Fibroblast of villous mesenchyme (primary cell): ENCODE results near the gene IFT88. TPM values are rescaled to one million over a fixed set of nuclear protein-coding genes. Genes with fewer than 3 reads are reported as not detected.

ENCODE experiments used
- DNase-seq: peaks from one replicate; pipeline ENCODE4 v3.0.0-alpha.2; 2010; ENCODE audit warnings: low read depth
- H3K4me3 ChIP-seq: 2 replicates; pipeline ENCODE4 v1.5.1; 2011; ENCODE audit warnings: low read depth, mild to moderate bottlenecking, low read length
- total RNA-seq: library from RNA; depleted of rRNA; stranded (reverse); fragments of >200 nt; gene quantifications from 2 replicates; pipeline ENCODE4 v1.2.3, GENCODE V29; 2012
- TF ChIP-seq, protein P1 (sequence below): IDR thresholded peaks from 2 replicates; pipeline ENCODE4 v1.5.1; 2012; ENCODE audit warnings: low read depth, mild to moderate bottlenecking, low read length; ENCODE audit not compliant: insufficient read depth

IFT88 gene
- total RNA-seq, 1 donor: 14.2 TPM

- no peak for DNase-seq
- TF ChIP-seq, protein P1, sequence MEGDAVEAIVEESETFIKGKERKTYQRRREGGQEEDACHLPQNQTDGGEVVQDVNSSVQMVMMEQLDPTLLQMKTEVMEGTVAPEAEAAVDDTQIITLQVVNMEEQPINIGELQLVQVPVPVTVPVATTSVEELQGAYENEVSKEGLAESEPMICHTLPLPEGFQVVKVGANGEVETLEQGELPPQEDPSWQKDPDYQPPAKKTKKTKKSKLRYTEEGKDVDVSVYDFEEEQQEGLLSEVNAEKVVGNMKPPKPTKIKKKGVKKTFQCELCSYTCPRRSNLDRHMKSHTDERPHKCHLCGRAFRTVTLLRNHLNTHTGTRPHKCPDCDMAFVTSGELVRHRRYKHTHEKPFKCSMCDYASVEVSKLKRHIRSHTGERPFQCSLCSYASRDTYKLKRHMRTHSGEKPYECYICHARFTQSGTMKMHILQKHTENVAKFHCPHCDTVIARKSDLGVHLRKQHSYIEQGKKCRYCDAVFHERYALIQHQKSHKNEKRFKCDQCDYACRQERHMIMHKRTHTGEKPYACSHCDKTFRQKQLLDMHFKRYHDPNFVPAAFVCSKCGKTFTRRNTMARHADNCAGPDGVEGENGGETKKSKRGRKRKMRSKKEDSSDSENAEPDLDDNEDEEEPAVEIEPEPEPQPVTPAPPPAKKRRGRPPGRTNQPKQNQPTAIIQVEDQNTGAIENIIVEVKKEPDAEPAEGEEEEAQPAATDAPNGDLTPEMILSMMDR: no peak
- no peak overlapping the region for H3K4me3 ChIP-seq
Observed at GRCh38 chr13:20565115-20565736, 1.7 kb upstream of the IFT88 start.

DNA sequence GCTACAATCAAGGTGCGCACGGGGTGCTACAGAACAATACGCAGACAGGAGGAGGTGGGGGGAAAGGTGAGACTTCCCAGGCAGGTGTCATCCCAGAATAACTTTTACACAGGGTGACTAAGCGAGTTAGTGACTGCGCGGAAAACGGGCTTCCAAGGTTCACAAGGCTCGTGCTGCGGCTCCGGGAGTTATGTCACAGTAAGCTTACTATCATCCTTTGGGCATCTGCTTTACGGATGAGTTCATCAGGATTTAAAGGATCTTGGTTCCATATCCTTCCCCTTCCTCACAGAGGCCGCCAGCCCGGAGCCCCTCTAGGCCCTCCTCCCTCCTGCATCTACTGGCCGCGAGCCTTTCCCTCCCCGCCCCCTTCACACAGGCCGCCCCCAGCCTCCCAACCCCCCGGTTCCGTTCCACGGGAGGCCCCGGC is 474 bp upstream of the IFT88 start:
- DNase-seq: peak; percentile 84
- peak overlapping the region; percentile 80 for H3K4me3 ChIP-seq
- TF ChIP-seq, protein P1: no peak

- TF ChIP-seq, protein P1: no peak
- peak; percentile 6 for DNase-seq
- peak overlapping the region; percentile 80 for H3K4me3 ChIP-seq
Observed at GRCh38 chr13:20567881-20568528, 1.0 kb downstream of the IFT88 start.

DNA sequence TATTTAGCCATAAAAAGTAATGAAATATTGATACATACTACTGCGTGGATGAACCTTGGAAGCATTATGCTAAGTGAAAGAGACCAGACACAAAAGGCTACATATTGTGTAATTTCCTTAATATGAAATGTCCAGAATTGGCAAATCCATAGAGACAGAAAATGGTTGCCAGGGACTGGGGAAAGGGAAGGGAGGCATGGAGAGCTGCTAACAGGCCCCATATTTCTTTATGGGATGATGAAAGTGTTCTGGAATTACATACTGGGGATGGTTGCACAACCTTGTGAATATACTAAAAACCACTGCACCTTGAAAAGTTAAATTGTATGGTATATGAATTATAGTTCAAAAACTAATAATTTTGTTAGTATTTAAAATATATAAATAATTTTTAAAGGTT is 3.6 kb downstream of the IFT88 start:
- peak; percentile 76 for DNase-seq
- TF ChIP-seq, protein P1: no peak
- no peak overlapping the region for H3K4me3 ChIP-seq

DNA sequence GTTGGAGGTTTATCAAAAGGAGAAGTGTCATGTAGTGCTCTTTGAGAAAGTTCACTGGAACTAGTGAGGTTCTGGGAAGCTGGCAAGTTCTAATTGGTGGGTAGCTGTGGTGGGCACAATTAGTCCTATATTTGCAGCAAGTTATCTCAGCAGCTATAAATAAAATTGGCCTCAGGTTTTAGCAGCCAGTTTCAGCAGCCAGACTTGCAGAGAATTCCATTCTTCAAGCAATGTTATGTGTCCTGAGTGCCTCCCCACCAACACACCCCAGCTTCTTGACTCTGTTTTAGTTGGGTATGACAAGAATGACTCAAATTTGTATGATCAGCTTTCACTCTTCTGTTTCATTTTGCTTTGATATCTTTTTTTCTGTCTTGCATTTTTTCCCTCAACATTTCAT is 4.7 kb downstream of the IFT88 start:
- H3K4me3 ChIP-seq: no peak overlapping the region
- TF ChIP-seq, protein P1: no peak
- DNase-seq: no peak

GRCh38 chr13:20573186-20573585 is 6.2 kb downstream of the IFT88 start:
- H3K4me3 ChIP-seq: no peak overlapping the region
- no peak for DNase-seq
- TF ChIP-seq, protein P1: no peak

DNA sequence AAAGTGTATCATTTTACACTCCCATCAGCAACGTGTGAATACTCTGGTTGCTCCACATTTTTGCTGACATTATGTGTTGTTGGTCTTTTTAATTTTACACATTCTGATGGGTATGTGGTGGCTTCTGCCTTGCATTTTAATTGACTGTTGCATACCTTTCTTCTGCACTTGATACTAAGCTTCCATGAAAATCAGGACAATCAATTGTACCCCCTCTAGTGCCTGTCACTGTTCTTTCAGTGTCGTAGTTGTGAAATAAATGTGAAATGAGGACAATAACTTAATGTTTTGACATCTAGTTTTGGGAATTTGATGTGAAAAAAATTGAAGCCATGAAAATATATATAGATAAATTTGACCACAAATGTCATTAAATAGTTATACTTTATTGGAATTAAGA is 6.7 kb downstream of the IFT88 start:
- DNase-seq: no peak
- H3K4me3 ChIP-seq: no peak overlapping the region
- TF ChIP-seq, protein P1: no peak
